HG03097 (cell line): Measurements from ENCODE around the gene ECM2.
"Not testable (repeated sequence)": the region's sequence is repeated elsewhere in the genome, so short reads cannot be mapped to it uniquely, and the experiment has no call there.

Source experiments
- ATAC-seq: cut with Tn5 transposase; IDR thresholded peaks from one replicate; pipeline ENCODE4 v1.9.1; 2021; ENCODE audit not compliant: unreplicated experiment, low FRiP score

Gene ECM2

DNA sequence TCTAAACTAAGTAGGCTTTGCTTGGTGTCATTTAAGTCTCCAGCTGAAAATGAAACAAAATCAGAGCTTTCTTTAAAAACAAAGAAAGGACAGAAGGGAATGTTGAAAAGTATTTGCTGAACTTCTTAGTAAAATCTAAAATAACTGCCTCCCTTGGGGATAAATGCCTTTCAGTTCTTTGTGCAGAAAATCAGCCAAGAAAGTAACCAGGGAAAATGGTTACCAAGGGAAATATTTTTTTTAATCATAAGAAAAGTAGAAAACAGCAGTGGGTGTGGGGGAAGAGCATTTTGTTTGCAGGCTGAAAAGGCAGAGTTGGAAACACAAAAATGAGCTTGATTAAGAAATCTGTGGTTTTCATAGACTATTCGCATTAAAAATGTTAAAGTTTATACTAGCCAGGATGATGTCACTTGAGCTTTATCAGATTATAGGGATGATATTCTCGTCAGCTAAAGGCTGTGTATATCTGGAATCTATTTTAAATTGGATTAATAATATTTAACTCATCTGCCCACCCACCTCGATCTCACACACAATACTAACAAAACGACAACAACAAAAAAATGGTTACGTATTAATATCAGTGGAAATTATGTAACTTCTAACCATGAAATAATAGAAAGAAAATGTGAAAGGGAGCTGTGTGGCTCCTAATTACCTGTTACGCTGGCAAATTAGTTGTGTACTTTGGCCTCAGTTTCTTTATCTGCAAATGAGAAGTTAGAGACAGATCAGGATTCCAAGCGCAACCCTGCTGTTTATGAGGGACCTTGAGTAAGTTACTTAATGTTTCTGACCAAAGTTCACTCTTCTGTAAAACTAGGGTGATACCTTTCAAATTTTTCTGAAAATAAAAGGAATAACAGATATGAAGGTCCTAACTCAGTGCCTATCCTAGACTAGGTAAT is at the start of gene ECM2:
Gene ECM2 (minus strand): TSS at position 51 of the 911 bp plus-strand sequence. CDS start 13,124 bp downstream, outside the sequence.
- ATAC-seq, result no peak

- no peak for ATAC-seq
These were observed 40.4 kb upstream of the ECM2 start for GRCh38 chr9:92576175-92576574.

DNA sequence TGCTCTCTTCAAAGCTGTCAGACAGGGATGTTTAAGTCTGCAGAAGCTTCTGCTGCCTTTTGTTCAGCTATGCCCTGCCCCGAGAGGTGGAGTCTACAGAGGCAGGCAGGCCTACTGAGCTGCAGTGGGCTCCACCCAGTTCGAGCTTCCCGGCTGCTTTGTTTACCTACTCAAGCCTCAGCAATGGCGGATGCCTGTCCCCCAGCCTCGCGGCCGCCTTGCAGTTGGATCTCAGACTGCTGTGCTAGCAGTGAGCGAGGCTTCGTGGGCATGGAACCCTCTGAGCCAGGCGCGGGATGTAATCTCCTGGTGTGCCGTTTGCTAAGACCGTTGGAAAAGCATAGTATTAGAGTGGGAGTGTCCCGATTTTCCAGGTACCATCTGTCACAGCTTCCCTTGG is 37.8 kb upstream of the ECM2 start:
- ATAC-seq, result not testable (repeated sequence)

GRCh38 chr9:92571871-92572270 is 36.1 kb upstream of the ECM2 start:
- not testable (repeated sequence) for ATAC-seq

- no peak for ATAC-seq
These were observed 29.2 kb upstream of the ECM2 start for GRCh38 chr9:92564982-92565381.

GRCh38 chr9:92564504-92564903 is 28.7 kb upstream of the ECM2 start:
- ATAC-seq, result no peak

- no peak for ATAC-seq
These were observed 27.6 kb upstream of the ECM2 start for GRCh38 chr9:92563116-92564100.

GRCh38 chr9:92562461-92562967 is 26.7 kb upstream of the ECM2 start:
- ATAC-seq, result no peak

DNA sequence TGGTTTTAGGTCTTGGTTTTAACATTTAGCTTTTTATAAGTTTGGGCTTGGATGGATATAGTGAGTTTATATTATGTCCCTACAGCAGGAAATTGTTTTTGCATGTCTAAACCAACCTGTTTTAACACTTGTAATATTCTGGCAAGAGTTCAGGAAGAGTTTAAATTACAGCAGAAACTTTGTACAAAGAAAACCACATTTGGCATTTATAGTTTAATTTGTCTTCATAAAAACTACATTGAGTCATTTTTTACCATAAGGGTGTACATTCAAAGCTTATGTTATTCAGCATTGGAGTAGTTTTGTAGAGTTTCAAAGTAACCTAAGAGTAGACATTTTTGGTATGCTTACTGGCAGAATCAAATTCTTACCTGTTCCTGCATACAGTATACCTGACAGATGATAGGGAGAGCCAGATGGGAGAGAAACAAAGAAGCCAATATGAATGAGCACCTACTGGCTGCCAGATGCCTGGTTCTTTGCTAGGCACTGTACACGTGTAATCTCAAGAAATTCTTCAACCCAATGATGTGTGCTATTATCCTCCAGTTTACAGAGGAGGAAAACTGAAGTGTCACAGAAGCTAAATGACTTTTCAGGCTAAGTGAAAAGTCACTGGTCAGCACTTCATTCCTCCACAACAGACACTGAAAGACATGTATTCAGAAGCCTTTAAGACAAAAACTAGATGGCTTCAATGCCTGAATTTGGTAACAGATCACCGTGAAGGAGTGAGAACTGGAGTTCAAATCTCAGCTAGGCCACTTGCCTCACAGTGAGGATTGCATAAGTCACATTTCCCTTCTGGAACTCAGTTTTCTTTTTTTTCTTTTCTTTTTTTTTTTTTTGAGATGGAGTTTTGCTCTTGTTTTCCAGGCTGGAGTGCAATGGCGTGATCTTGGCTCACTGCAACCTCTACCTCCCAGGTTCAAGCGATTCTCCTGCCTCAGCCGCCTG is 25.9 kb upstream of the ECM2 start:
- ATAC-seq, result no peak

DNA sequence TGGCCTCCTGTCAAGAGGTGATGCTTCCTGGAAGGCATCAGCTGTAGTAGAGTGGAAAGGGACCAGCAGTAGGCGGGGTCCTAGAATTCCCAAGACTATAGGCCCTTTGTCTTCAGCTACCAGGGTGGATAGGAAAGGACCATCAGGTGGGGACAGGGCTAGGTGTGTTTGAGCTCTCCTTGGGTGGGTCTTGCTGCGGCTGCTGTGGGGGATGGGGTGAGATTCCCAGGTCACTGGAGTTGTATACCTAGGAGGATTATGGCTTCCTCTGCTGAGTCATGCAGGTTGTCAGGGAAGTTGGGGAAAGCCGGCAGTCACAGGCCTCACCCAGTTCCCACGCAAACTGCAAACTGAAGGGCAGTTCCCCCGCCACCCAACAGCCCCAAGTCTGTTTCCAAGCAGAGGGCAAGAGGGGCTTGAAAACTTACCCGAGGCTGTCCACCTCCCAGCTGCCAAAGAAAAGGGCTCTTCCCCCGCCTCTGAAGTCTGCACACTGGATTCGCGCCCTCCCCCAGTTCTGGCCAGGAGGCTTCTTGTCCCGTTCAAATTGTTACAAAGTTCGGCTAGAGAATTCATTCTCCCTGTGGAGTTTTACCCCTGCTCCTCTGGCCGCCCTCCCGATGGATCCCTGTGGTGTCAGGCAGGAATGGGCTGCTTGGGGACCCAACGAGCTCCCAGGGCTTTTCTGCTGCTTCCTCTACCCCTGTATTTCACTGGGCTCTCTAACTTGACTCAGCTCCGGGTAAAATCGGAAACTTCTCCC is 23.0 kb upstream of the ECM2 start:
- ATAC-seq, result no peak

DNA sequence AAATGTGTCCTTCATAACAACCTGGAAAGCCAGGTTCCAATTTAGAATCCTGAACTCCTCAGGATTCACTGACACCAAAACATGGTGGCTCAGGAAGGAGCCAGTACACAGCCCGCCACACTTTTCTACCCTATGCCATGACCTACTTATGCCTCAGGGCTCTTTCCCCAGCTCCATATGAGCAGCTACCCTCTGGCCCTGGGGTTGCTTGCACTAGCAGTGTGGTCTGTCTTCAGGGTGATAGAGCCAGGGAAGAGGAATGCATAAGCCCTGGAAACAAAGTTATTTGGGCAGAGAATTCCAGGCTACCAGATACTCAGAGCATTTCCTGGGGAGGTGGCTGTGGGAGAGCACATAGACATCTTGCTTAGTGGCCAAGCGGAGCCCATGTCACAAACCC is 15.0 kb upstream of the ECM2 start:
- no peak for ATAC-seq

GRCh38 chr9:92547356-92547755 is 11.6 kb upstream of the ECM2 start:
- no peak for ATAC-seq

- ATAC-seq, result no peak
These were observed 9.3 kb upstream of the ECM2 start for GRCh38 chr9:92545002-92545510.

DNA sequence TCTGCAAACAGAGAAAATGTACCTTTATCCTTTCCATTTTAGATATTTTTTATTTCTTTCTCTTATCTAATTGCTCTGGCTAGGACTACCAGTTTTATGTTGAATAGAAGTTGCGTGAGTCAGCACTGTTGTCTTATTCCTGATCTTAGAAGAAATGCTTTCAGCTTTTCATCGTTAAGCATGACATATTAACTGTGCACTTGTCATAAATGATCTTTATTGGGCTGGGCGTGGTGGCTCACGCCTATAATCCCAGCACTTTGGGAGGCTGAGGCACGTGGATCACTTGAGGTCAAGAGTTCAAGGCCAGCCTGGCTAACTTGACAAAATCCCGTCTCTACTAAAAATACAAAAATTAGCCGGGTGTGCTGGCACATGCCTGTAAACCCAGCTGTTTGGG is 8.2 kb upstream of the ECM2 start:
- ATAC-seq, result no peak

DNA sequence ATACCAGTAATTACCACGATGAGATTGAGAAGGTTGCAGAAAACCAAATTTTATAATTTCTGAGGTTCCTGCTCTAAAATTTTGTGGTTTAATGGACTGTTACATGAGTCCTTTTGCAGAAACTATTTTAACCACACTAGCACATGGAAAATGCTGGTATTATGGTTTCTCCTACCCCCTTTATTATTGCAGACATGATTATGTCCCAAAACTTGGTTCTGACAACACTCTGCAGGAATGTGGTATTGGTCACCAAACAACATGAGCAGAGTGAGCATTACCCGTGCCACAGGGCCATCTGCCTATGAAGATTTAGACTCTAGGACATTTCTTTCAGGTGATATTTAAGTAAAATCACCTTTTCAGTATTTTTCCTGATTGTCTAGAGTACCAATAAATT is 2.8 kb upstream of the ECM2 start:
- ATAC-seq, result no peak

GRCh38 chr9:92534674-92535073 is 1.1 kb downstream of the ECM2 start:
- ATAC-seq, result no peak

GRCh38 chr9:92534204-92534603 is 1.6 kb downstream of the ECM2 start:
- no peak for ATAC-seq

GRCh38 chr9:92530893-92531292 is 4.9 kb downstream of the ECM2 start:
- ATAC-seq, result no peak

DNA sequence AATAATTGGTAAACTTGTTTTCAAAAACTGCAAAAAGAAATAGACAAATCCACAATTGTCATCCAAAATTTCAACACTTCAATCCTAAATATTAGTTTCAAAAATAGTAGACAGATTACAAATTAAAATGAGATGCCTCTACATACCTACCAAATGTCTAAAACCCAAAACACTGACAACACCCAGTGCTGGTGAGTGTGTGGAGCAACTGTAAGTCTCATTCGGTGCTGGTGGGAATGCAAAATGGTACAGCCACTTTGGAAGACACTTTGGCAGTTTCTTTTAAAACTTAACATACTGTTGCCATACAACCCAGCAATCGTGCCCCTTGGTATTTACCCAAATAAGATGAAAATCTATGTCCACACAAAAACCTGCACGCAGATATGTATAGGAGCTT is 6.7 kb downstream of the ECM2 start:
- ATAC-seq, result no peak
